Endothelial cell (in vitro differentiated cells): Measurements from ENCODE around the gene RNU4-1. TPM values are rescaled to one million over a fixed set of nuclear protein-coding genes. Genes with fewer than 3 reads are reported as not detected.

ENCODE experiments used
- DNase-seq: peaks from one replicate; pipeline ENCODE4 v3.0.0; 2021; ENCODE audit warnings: low spot score
- H3K27ac Mint-ChIP-seq: one replicate; pipeline ENCODE4 v1.8.0; 2021; ENCODE audit warnings: mixed read lengths, inconsistent platforms; ENCODE audit not compliant: unreplicated experiment
- H3K27me3 Mint-ChIP-seq: one replicate; pipeline ENCODE4 v1.8.0; 2021; ENCODE audit warnings: mild to moderate bottlenecking, moderate library complexity, mixed read lengths, inconsistent platforms; ENCODE audit not compliant: unreplicated experiment
- H3K36me3 Mint-ChIP-seq: one replicate; pipeline ENCODE4 v1.8.0; 2021; ENCODE audit warnings: mild to moderate bottlenecking, low read depth, mixed read lengths, inconsistent platforms; ENCODE audit not compliant: unreplicated experiment
- H3K4me1 Mint-ChIP-seq: one replicate; pipeline ENCODE4 v1.8.0; 2021; ENCODE audit warnings: mild to moderate bottlenecking, mixed read lengths, inconsistent platforms; ENCODE audit not compliant: unreplicated experiment
- H3K4me3 Mint-ChIP-seq: one replicate; pipeline ENCODE4 v1.8.0; 2021; ENCODE audit warnings: mild to moderate bottlenecking, mixed read lengths, inconsistent platforms; ENCODE audit not compliant: unreplicated experiment
- H3K9me3 Mint-ChIP-seq: one replicate; pipeline ENCODE4 v1.8.0; 2021; ENCODE audit warnings: mixed read lengths, inconsistent platforms; ENCODE audit not compliant: unreplicated experiment
- total RNA-seq: library from RNA; stranded (reverse); fragmentation: NEBNext Ultra II Directional; extraction: Animal tissue kit (Norgen Biotek cat#: 25700); gene quantifications from one replicate; pipeline ENCODE4 v1.2.1, GENCODE V29; 2021; ENCODE audit not compliant: unreplicated experiment
- TF ChIP-seq, protein P1 (sequence below): fragments of 200-600 bp; sonication (generic); IDR thresholded peaks from one replicate; pipeline ENCODE4 v1.5.0; 2021; ENCODE audit warnings: antibody characterized with exemption; ENCODE audit not compliant: unreplicated experiment

RNU4-1 gene
- total RNA-seq, 1 donor from 2014 or later = 6,066 TPM

DNA sequence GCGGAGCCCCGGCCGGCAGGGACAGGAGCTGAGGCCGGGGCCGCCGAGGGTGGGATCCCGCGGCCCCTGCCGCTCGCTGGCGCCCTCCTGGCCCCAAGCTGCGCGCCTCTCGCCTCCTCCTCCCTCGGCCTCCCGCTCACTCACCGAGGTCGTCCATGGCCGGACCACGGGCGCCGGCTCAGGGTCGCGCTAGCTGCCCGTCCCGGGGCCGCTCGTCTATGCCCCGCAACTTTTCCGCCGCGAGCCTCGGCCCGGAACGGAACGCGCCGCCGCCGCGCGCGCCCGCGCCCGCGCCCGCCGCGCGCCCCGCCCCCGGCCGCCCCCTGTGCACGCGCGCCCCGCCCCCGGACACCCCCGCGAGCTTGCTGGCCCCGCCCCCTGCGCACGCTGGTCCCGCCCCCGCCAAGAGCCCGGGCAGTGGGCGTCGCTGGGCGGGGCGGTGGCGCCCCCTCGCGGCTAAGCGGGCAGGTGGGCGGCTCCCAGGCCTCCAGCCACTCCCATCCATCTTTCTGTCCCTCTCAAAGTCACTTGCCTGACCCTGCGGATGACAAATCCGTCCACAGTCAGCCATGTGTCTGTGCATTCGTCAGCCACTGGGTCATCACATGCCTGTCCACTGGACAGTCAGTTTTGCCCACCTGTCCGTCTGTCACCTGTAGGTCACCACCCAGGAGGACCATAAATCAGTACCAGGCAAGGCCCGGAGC lies 27.4 kb downstream of the RNU4-1 start, which contains the start of gene PXN:
TSS of gene PXN (minus strand) at position 258 of the 707 bp plus-strand sequence. CDS start at position 157, 101 bp downstream.
- Mint-ChIP-seq H3K27ac (peak within 1 kb of the TSS; percentile 94), H3K4me1 (peaks cover 62% of the 10 kb centered on the region), H3K4me3 (peak within 1 kb of the TSS; percentile 100), H3K27me3 (peaks cover 9% of the 10 kb centered on the region), H3K36me3 (peaks cover 9% of the 10 kb centered on the region), H3K9me3 (no peaks in the 10 kb centered on the region)
- DNase-seq = peak; percentile 97
- TF ChIP-seq, protein P1, sequence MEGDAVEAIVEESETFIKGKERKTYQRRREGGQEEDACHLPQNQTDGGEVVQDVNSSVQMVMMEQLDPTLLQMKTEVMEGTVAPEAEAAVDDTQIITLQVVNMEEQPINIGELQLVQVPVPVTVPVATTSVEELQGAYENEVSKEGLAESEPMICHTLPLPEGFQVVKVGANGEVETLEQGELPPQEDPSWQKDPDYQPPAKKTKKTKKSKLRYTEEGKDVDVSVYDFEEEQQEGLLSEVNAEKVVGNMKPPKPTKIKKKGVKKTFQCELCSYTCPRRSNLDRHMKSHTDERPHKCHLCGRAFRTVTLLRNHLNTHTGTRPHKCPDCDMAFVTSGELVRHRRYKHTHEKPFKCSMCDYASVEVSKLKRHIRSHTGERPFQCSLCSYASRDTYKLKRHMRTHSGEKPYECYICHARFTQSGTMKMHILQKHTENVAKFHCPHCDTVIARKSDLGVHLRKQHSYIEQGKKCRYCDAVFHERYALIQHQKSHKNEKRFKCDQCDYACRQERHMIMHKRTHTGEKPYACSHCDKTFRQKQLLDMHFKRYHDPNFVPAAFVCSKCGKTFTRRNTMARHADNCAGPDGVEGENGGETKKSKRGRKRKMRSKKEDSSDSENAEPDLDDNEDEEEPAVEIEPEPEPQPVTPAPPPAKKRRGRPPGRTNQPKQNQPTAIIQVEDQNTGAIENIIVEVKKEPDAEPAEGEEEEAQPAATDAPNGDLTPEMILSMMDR = peak; percentile 85

DNA sequence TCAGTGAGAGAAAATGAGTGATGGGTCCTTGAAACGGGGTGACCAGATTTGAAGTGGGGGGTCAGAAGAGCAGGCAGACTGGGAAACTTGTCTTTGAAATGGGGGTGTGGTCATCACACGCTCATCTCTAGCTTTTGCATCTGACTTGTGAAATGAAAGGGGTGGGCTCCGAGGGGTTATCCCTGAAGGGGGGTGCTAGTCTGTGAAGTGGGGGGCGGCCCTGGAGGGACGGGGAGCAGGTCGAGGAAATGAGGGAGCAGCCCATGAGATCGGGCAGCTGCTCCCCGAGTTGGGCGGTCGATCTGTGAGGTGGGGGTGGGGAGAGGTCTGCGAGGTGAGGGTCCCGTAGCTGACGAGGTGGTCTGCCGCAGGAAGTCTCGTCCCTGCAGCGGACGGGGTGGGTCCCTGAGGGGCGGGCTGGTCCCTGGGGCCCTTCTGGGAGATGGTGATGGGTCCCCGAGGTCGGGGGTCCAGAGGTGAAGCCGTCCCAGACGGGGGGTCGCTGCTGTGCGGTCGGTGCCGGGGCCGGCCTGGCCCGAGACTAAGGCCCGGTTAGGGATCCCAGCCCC lies 28.0 kb downstream of the RNU4-1 start:
- Mint-ChIP-seq H3K36me3 (peaks cover 9% of the 10 kb centered on the region), H3K9me3 (no peaks in the 10 kb centered on the region), H3K4me3 (peak overlapping the region; percentile 100), H3K4me1 (peaks cover 69% of the 10 kb centered on the region), H3K27me3 (peaks cover 9% of the 10 kb centered on the region), H3K27ac (peak overlapping the region; percentile 94)
- TF ChIP-seq, protein P1 = no peak
- no peak for DNase-seq

DNA sequence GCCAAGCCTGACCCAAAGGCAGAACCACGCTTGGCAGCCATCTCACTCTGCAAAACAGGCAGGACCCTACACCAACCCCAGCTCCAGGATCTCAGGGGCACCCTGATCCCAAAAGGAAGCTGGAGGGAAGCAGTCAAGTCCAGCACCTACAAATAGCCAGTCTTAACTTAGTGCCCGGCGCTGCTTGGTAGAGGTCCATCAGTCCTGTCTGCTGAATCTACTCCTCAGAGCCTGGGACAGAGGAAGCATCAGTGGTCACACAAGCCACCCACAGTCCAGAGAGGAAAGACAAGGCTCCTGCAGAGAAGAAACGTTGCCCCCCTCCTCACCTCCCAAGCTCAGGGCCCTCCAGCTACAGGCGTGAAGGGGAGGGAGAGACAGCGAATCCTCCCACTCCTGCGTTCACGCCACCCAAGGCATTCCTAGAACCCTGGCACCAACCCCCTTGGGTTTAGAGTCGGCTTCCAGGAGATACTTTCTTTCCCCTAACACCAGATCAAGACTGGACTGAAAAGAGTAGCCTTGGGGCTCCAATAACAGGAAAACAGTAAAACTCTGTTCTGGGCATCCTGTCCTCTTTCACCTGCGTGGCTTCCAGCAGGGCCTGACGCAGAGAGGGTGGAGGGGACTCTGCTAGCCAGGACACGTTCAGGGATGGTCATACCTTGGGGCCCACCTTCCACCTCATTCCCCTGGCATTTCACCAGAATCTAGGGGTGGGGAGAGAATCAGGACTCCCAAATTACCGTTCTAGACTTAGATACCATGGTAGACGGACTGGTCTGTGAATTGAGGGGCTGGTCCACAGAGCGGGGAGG lies 28.7 kb downstream of the RNU4-1 start:
- peak overlapping the region; percentile 94 for H3K27ac Mint-ChIP-seq
- no peak for DNase-seq
- H3K4me1 Mint-ChIP-seq = peaks cover 75% of the 10 kb centered on the region
- peaks cover 9% of the 10 kb centered on the region for H3K27me3 Mint-ChIP-seq
- peaks cover 9% of the 10 kb centered on the region for H3K36me3 Mint-ChIP-seq
- TF ChIP-seq, protein P1 = no peak
- peak overlapping the region; percentile 100 for H3K4me3 Mint-ChIP-seq
- H3K9me3 Mint-ChIP-seq = no peaks in the 10 kb centered on the region

DNA sequence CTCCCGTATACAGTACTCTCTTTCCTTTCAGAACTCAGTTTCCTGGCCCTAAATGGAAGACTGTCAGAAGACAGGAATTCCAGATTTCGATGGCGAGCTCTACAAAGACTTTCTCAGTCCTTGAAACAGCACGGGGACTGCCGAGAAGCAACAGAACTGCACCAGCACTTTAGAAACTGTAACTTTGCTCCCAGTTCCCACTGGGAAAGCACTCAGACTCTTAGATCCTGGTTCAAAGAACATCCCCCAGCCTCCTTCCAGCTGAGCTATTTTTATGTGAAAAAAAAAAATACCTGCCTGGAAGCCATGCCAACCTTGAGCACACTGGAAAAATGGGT lies 29.3 kb downstream of the RNU4-1 start:
- peaks cover 76% of the 10 kb centered on the region for H3K4me1 Mint-ChIP-seq
- no peak for DNase-seq
- peaks cover 9% of the 10 kb centered on the region for H3K27me3 Mint-ChIP-seq
- peak overlapping the region; percentile 68 for H3K27ac Mint-ChIP-seq
- peaks cover 9% of the 10 kb centered on the region for H3K36me3 Mint-ChIP-seq
- TF ChIP-seq, protein P1 = no peak
- peak overlapping the region; percentile 100 for H3K4me3 Mint-ChIP-seq
- no peaks in the 10 kb centered on the region for H3K9me3 Mint-ChIP-seq
